Keratinocyte (primary cell): ENCODE results near the gene CA4. TPM values are rescaled to one million over a fixed set of nuclear protein-coding genes. Genes with fewer than 3 reads are reported as not detected.
"Not testable (repeated sequence)": the region's sequence is repeated elsewhere in the genome, so short reads cannot be mapped to it uniquely, and the experiment has no call there.

ENCODE experiments used
- DNase-seq: peaks from one replicate; pipeline ENCODE4 v3.0.0-alpha.2; 2011; ENCODE audit warnings: low read depth, missing footprints, low spot score
- FAIRE-seq: peaks from 2 replicates; lab custom pipeline; 2011; peaks lifted over from hg19 to GRCh38; lab: Jason Lieb, UNC
- H2AFZ ChIP-seq: 2 replicates; pipeline ENCODE4 v1.6.0; 2012; ENCODE audit warnings: low read length, control low read depth, inconsistent platforms; ENCODE audit not compliant: control insufficient read depth
- H3K27ac ChIP-seq: 2 replicates; pipeline ENCODE4 v1.5.1; 2011; ENCODE audit warnings: low read length; ENCODE audit not compliant: control insufficient read depth, insufficient read depth
- H3K27me3 ChIP-seq: 3 replicates; pipeline ENCODE4 v1.6.0; 2011; ENCODE audit warnings: low read length; ENCODE audit not compliant: control insufficient read depth, insufficient read depth; ENCODE audit errors: extremely low read depth
- H3K36me3 ChIP-seq, 2 experiments: 2 replicates in 1 of 2; 3 replicates in 1 of 2; pipeline ENCODE4 v1.5.1; 2011; ENCODE audit warnings: low read length in 2 of 2, mild to moderate bottlenecking in 1 of 2; ENCODE audit not compliant: control insufficient read depth in 2 of 2, insufficient read depth in 2 of 2; ENCODE audit errors: extremely low read depth in 1 of 2
- H3K4me1 ChIP-seq: 3 replicates; pipeline ENCODE4 v1.5.1; 2011; ENCODE audit warnings: low read length; ENCODE audit not compliant: control insufficient read depth, insufficient read depth; ENCODE audit errors: extremely low read depth
- H3K4me2 ChIP-seq: 3 replicates; pipeline ENCODE4 v1.6.0; 2011; ENCODE audit warnings: low read depth, low read length; ENCODE audit not compliant: control insufficient read depth, insufficient read depth; ENCODE audit errors: extremely low read depth
- H3K4me3 ChIP-seq, 3 experiments: fragments of 200-600 bp in 1 of 3; sonication (generic) in 1 of 3; 2 replicates in 2 of 3; 3 replicates in 1 of 3; pipeline ENCODE4 v1.5.1; 2011 to 2016; ENCODE audit warnings: low read length in 3 of 3, mild to moderate bottlenecking in 3 of 3, control low read depth in 2 of 3, inconsistent platforms in 1 of 3, low read depth in 1 of 3, mixed read lengths in 1 of 3, mixed run types in 1 of 3, moderate library complexity in 1 of 3; ENCODE audit not compliant: control insufficient read depth in 2 of 3, insufficient read depth in 2 of 3; ENCODE audit errors: extremely low read depth in 1 of 3
- H3K79me2 ChIP-seq: 2 replicates; pipeline ENCODE4 v1.6.0; 2012; ENCODE audit warnings: low read length; ENCODE audit not compliant: control insufficient read depth, insufficient read depth
- H3K9ac ChIP-seq: 3 replicates; pipeline ENCODE4 v1.6.0; 2011; ENCODE audit warnings: low read length; ENCODE audit not compliant: control insufficient read depth, insufficient read depth; ENCODE audit errors: extremely low read depth
- H3K9me1 ChIP-seq: 3 replicates; pipeline ENCODE4 v1.6.0; 2011; ENCODE audit warnings: low read length; ENCODE audit not compliant: control insufficient read depth, insufficient read depth; ENCODE audit errors: extremely low read depth
- H3K9me3 ChIP-seq: 2 replicates; pipeline ENCODE4 v1.5.1; 2012; ENCODE audit warnings: low read depth, low read length; ENCODE audit not compliant: control insufficient read depth
- H4K20me1 ChIP-seq: 3 replicates; pipeline ENCODE4 v1.6.0; 2011; ENCODE audit warnings: low read length; ENCODE audit not compliant: control insufficient read depth, insufficient read depth; ENCODE audit errors: extremely low read depth
- CTCF ChIP-seq, 3 experiments: IDR thresholded peaks in 1 of 3; conservative IDR thresholded peaks in 1 of 3; optimal IDR thresholded peaks in 1 of 3; 2 replicates in 2 of 3; 3 replicates in 1 of 3; pipeline versions ENCODE3 to v1.5.1; 2011; ENCODE audit warnings: low read length in 3 of 3, mild to moderate bottlenecking in 3 of 3, moderate library complexity in 2 of 3, control low read depth in 1 of 3, inconsistent platforms in 1 of 3; ENCODE audit not compliant: insufficient read depth in 2 of 3; ENCODE audit errors: extremely low read depth in 1 of 3
- EZH2 ChIP-seq: IDR thresholded peaks from one replicate; pipeline ENCODE4 v1.6.1; 2012; ENCODE audit warnings: inconsistent platforms, mild to moderate bottlenecking, low read length, moderate library complexity
- dilution Hi-C: fragments of 300-500 bp; cut with MboI; formaldehyde crosslinking; loops from one replicate; pipeline ENCODE4 v1.7.0; 2020; ENCODE audit warnings: low sequenced_read_pairs; ENCODE audit not compliant: extremely low pct_ligation_motif_present
- polyA plus RNA-seq, 5 experiments: library from polyadenylated mRNA; depleted of rRNA in 3 of 5; stranded (reverse) in 3 of 5; stranded (forward) in 1 of 5; unstranded in 1 of 5; fragments of >200 nt; gene quantifications; 1 replicate in 1 of 5; 2 replicates in 3 of 5; 3 replicates in 1 of 5; pipeline versions ENCODE4 v1.2.1 to v1.2.3, GENCODE V29; 2011 to 2012; ENCODE audit warnings: missing spikeins in 2 of 5, low read depth in 1 of 5, low replicate concordance in 1 of 5

The CA4 gene
- polyA plus RNA-seq, 1 donor (not counting 4 experiments of a cell fraction or from before 2014, with no cell fraction given): not detected

DNA sequence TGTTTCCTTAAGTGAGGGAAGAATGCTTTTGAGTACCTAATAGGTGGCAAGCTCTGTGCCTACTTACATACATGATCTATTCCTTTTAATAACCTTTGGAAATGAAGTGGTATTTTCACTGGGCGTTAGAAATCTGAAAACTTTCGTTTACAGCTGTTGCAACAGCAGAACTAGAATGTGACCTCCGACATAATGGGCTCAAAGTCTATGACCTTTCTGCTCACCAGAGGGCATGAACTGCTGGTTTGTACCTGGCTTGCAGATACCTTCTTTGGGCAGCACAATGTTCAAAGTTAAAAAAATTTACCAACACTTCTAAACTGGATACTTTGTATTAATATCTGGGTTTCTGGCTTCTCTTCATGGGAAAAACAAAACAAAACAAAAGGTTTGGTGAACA lies 24.3 kb downstream of the CA4 start:
- dilution Hi-C loops: no loop called here

DNA sequence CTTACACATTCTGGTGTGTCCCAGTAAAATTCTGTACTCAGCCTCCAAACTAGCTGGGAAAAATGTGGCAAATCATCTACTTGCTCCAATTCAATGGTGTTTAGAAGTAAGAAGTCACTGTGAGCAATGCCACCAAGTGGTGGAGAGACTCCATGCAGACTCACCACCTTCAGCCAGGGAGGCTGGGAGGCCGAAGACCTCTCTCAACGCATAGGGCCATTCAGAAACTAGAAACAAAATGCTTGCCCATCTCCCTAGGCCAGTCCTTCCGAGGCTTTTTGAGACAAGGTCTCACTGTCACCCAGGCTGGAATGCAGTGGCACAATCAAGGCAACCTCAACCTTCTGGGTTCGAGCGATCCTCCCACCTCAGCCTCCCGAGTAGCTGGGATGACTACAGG lies 25.0 kb downstream of the CA4 start:
- dilution Hi-C loops: not testable (repeated sequence)

More for the DNA sequence above, 24.3 kb downstream of the CA4 start:
- DNase-seq (no peak), FAIRE-seq (no peak)
- Histone ChIP-seq H3K4me3 (no peak overlapping the region), H2AFZ (no peak overlapping the region), H3K9me3 (no peaks in the 10 kb centered on the region), H3K36me3 (peaks cover 0 to 3% of the 10 kb centered on the region in 2 experiments), H4K20me1 (peaks cover 4% of the 10 kb centered on the region), H3K79me2 (no peaks in the 10 kb centered on the region), H3K9me1 (no peaks in the 10 kb centered on the region), H3K4me2 (no peak overlapping the region), H3K9ac (no peak overlapping the region), H3K27me3 (no peaks in the 10 kb centered on the region), H3K4me1 (peaks cover 7% of the 10 kb centered on the region), H3K27ac (no peak overlapping the region)
- TF ChIP-seq CTCF (optimal IDR thresholded peaks at IDR 0.05 in 1 of 3, IDR thresholded peaks at IDR 0.05 in 1 of 3, conservative IDR thresholded peaks at IDR 0.05 in 1 of 3; ENCODE audit: extremely low read depth in 1 of 3, insufficient read depth in 2 of 3, low read length in 3 of 3): no peak
- TF ChIP-seq EZH2: no peak

DNA sequence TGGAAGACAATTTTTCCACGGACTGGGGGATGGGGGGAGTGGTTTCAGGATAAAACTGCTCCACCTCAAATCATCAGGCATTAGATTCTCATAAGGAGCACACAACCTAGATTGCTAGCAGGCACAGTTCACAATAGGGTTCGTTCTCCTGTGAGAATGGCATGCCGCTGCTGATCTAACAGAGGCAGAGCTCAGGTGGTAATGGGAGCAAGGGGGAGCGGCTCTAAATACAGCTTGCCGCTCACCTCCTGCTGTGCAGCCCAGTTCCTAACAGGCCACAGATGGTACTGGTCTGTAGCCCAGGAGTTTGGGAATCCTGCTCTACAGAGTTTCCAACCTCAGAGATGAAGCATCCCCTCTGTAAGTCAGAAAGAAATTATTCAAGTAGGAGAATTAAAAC lies 27.0 kb downstream of the CA4 start:
- H3K9me1 ChIP-seq, H3K4me3 ChIP-seq, H3K27ac ChIP-seq, H2AFZ ChIP-seq, dilution Hi-C loops, FAIRE-seq, H3K79me2 ChIP-seq, H3K9me3 ChIP-seq, H3K27me3 ChIP-seq, H3K36me3 ChIP-seq, H4K20me1 ChIP-seq, H3K9ac ChIP-seq, H3K4me2 ChIP-seq, DNase-seq, H3K4me1 ChIP-seq: not testable (repeated sequence)

More for the DNA sequence above, 25.0 kb downstream of the CA4 start:
- not testable (repeated sequence) for H3K9me1 ChIP-seq, H3K27ac ChIP-seq, H3K36me3 ChIP-seq, H3K4me2 ChIP-seq, H2AFZ ChIP-seq, H3K9ac ChIP-seq, H3K4me3 ChIP-seq, H3K4me1 ChIP-seq, H3K79me2 ChIP-seq, H4K20me1 ChIP-seq, DNase-seq, H3K27me3 ChIP-seq, H3K9me3 ChIP-seq, FAIRE-seq

- H3K9me1 ChIP-seq, H2AFZ ChIP-seq, H3K79me2 ChIP-seq, H4K20me1 ChIP-seq, H3K4me1 ChIP-seq, FAIRE-seq, H3K27ac ChIP-seq, H3K36me3 ChIP-seq, dilution Hi-C loops, DNase-seq, H3K4me2 ChIP-seq, H3K4me3 ChIP-seq, H3K27me3 ChIP-seq, H3K9me3 ChIP-seq, H3K9ac ChIP-seq: not testable (repeated sequence)
Observed at GRCh38 chr17:60178180-60178579, 28.4 kb downstream of the CA4 start.
